Cardiac fibroblast (primary cell): Measurements from ENCODE around the gene GLG1.

ENCODE experiments used
- DNase-seq, 2 donors: peaks; one replicate each; pipeline versions ENCODE4 v3.0.0 to v3.0.0-alpha.2; 2010; ENCODE audit warnings: low read depth in 2 of 2
- H3K4me3 ChIP-seq, 2 donors: replicated peaks in 1 of 2; 1 replicate in 1 of 2; 2 replicates in 1 of 2; pipeline ENCODE4 v1.5.1; 2011; ENCODE audit warnings: low read depth in 2 of 2, low read length in 2 of 2, mild to moderate bottlenecking in 2 of 2, moderate library complexity in 1 of 2
- TF ChIP-seq, protein P1 (sequence below): IDR thresholded peaks from one replicate; pipeline ENCODE4 v1.5.1; 2011; ENCODE audit warnings: low read depth, mild to moderate bottlenecking, low read length, inconsistent platforms

Gene GLG1

DNA sequence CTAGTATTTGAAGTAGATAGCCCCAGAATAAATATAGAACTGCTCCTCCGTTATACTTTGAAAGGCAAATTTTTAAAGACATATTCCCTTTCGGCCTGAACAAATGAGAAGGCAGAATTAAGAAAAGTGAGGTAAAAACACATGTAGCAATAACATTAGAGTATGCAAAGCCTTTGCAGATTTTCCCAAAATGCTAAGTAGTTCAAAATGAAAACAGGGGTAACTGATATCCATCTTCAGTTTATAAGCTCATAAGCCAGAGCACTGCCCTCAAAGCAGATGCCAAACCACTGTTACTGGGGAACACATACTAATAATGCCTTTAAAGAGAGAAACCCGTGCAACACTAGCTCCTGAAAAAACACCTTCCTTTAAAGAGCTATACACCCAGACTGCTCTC, 134.4 kb downstream of the GLG1 start:
- TF ChIP-seq, protein P1, sequence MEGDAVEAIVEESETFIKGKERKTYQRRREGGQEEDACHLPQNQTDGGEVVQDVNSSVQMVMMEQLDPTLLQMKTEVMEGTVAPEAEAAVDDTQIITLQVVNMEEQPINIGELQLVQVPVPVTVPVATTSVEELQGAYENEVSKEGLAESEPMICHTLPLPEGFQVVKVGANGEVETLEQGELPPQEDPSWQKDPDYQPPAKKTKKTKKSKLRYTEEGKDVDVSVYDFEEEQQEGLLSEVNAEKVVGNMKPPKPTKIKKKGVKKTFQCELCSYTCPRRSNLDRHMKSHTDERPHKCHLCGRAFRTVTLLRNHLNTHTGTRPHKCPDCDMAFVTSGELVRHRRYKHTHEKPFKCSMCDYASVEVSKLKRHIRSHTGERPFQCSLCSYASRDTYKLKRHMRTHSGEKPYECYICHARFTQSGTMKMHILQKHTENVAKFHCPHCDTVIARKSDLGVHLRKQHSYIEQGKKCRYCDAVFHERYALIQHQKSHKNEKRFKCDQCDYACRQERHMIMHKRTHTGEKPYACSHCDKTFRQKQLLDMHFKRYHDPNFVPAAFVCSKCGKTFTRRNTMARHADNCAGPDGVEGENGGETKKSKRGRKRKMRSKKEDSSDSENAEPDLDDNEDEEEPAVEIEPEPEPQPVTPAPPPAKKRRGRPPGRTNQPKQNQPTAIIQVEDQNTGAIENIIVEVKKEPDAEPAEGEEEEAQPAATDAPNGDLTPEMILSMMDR: no peak
- no peak for DNase-seq
- H3K4me3 ChIP-seq: no peak overlapping the region

DNA sequence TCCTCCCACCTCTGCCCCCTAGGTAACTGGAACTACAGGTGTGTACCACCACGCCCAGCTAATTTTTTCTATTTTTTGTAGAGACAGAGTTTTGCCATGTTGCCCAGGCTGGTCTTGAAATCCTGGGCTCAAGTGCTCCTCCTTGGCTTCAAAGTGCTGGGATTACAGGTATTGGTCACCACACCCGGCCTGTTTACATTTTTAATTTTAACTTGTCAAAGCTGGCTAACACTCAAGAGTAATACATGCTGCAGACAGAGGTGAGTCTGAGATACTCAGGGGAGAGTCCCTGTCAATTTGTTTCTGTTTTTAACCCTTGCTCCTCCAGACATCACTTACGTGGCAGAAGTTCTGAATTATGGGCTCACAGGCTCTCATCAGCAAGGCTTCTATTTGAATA, 134.9 kb downstream of the GLG1 start:
- no peak for DNase-seq
- no peak overlapping the region for H3K4me3 ChIP-seq
- TF ChIP-seq, protein P1: no peak

DNA sequence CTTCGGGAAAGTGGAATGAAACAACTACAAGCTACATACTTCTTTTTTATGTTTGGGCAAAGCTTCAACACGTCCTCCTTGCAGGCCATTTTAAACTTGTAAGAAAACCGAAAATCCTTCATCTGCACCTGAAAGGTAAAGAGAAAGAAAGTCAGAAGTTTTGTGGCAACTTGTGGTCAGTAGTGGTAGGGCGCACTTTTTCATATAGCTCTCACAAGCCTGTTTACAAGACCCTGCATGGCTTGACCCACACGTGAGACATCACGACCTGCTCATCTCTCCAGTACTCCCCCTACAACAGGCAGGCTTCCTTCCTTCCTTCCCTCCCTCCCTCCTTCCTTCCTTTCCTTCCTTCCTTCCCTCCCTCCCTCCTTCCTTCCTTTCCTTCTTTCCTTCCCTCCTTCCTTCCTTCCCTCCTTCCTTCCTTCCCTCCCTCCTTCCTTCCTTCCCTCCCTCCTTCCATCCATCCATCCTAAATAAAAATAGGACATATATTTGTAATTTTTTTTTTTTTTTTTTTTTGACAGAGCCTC, 136.9 kb downstream of the GLG1 start:
- H3K4me3 ChIP-seq: no peak overlapping the region
- TF ChIP-seq, protein P1: no peak
- no peak for DNase-seq

DNA sequence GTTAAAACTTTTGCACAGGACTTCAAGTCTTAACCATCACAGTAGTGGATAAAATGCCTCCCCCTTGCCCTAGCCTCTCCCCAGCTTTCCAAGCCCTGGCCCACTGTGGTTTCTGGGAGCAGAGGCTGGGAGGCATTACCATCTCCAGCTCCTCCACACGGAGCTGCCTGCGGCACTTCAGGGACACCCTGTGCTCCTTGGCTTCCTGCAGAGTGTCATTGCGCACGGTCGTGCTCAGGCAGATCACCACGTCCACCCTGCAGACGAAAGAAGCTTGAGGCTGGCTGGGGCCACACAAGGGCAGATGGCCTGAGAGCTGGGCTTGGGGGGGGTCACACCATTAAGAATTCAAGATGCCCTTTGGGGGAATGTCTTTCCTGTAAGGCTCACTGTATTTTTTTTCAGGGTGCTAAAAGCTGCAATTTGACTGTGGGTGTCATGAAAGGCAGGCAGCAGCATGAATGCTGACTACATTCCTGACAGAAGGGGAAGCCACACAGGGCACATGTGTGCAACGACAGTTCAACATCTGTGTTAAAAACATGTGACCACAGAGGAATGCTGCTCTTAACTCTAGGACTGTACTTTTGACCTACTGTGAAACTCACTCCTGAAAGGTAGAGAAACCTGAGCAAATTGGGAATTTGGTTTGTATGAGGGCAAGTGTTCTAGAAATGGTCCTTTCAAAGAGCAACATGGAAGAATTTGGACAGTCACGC, 137.9 kb downstream of the GLG1 start:
- no peak overlapping the region for H3K4me3 ChIP-seq
- TF ChIP-seq, protein P1: no peak

DNA sequence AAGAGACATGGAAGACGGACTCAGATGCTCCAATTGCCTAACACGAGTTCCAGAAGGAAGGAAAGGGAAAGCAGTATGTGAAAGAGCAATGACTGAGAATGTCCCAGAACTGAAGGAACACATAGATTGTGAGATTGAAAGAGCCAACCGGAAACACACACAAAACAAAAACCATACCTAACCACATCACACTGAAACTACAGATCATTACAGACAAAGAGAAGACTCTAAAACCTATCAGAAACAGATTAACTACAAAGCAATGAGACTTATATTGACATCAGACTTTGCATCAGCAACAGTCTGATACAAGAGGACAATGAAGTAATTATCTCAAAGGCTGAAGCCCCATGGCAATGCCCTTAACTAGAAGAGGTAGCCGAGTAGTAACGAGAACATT, 140.0 kb downstream of the GLG1 start:
- no peak for DNase-seq
- H3K4me3 ChIP-seq: no peak overlapping the region
- TF ChIP-seq, protein P1: no peak

More for the DNA sequence above, 137.9 kb downstream of the GLG1 start:
- no peak for DNase-seq

DNA sequence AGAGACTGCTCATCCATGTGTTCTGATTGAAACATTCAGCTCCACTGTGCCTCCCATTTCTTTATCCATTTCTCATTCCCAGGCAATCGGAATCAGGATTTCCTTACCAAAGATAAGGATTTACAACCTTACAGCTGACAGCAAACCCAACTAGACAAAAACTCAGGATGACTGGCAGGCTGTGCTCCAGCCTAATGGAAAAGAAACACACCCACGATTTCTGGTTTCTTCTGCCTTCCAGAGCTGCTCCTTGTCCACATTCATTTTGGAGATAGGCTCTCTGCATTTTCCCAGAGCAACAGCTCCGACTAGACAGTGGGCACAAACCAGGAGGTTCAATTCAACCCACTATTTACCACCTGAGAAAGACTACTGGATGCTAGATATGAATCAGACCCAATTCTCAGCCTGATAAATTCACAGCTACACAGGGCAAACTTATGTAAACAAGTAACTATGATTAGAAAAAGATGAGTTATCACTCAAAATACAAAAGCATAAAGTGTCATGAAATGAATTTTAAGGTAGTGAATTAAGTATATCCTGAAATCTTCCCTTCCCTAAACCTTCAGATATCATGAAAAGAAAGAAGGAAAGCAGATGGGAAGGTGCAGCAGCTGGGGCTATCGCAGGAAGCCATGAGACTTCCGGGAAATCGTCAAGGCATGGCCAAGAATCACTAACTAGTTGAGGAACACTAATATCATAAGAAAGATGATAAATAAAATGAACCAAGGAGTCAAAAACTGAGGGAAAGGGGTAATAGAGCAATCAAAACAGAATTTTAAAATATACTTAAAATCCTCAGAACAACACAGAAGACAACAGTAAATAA, 140.8 kb downstream of the GLG1 start:
- TF ChIP-seq, protein P1: no peak
- H3K4me3 ChIP-seq: no peak overlapping the region
- DNase-seq: peak; percentile 33 to 35
